HG03342 (cell line): ENCODE results near the gene LSS.
"Not testable (repeated sequence)": the region's sequence is repeated elsewhere in the genome, so short reads cannot be mapped to it uniquely, and the experiment has no call there.

Source experiments
- ATAC-seq: cut with Tn5 transposase; IDR thresholded peaks from one replicate; pipeline ENCODE4 v1.9.1; 2021; ENCODE audit warnings: mild to moderate bottlenecking, moderate library complexity; ENCODE audit not compliant: unreplicated experiment

The LSS gene

GRCh38 chr21:46246345-46246744, 17.8 kb upstream of the LSS start:
- no peak for ATAC-seq

- no peak for ATAC-seq
Measured at GRCh38 chr21:46245213-46245915, 16.8 kb upstream of the LSS start.

- ATAC-seq: no peak
Measured at GRCh38 chr21:46244602-46245001, 16.0 kb upstream of the LSS start.

GRCh38 chr21:46243960-46244361, 15.4 kb upstream of the LSS start:
- no peak for ATAC-seq

GRCh38 chr21:46243325-46243724, 14.8 kb upstream of the LSS start:
- ATAC-seq: no peak

GRCh38 chr21:46241577-46241976, 13.0 kb upstream of the LSS start:
- not testable (repeated sequence) for ATAC-seq

- ATAC-seq: no peak
Measured at GRCh38 chr21:46239817-46240325, 11.3 kb upstream of the LSS start.

- no peak for ATAC-seq
Measured at GRCh38 chr21:46237474-46237873, 8.9 kb upstream of the LSS start.

GRCh38 chr21:46234436-46234950, 5.9 kb upstream of the LSS start:
- no peak for ATAC-seq

GRCh38 chr21:46229923-46230260, 1.3 kb upstream of the LSS start:
- ATAC-seq: no peak

GRCh38 chr21:46229133-46229922, 754 bp upstream of the LSS start:
- ATAC-seq: peak; percentile 28

GRCh38 chr21:46227811-46228344, 696 bp downstream of the LSS start:
- ATAC-seq: no peak

GRCh38 chr21:46226920-46227599, 1.5 kb downstream of the LSS start:
- ATAC-seq: no peak

- no peak for ATAC-seq
Measured at GRCh38 chr21:46226146-46226545, 2.4 kb downstream of the LSS start.

GRCh38 chr21:46223661-46224060, 4.9 kb downstream of the LSS start:
- ATAC-seq: not testable (repeated sequence)

GRCh38 chr21:46223217-46223616, 5.4 kb downstream of the LSS start:
- no peak for ATAC-seq

GRCh38 chr21:46222436-46223116, 6.0 kb downstream of the LSS start:
- ATAC-seq: no peak

GRCh38 chr21:46221664-46222435, 6.7 kb downstream of the LSS start:
- ATAC-seq: no peak

- no peak for ATAC-seq
Measured at GRCh38 chr21:46220847-46221246, 7.7 kb downstream of the LSS start.

GRCh38 chr21:46220275-46220810, 8.2 kb downstream of the LSS start:
- no peak for ATAC-seq
